Pons (tissue), 1 donor: ENCODE results near the gene GGT5.

Experiments
- DNase-seq: peaks from one replicate; pipeline ENCODE4 v3.0.0-alpha.2; 2016; ENCODE audit warnings: low spot score

Gene GGT5

GRCh38 chr22:24181996-24182899 is 62.6 kb downstream of the GGT5 start:
- DNase-seq = no peak

- no peak for DNase-seq
These were observed 63.5 kb downstream of the GGT5 start, which contains the start of gene SUSD2 for GRCh38 chr22:24181088-24181995. Gene SUSD2 (plus strand): TSS chr22:24181487. CDS start chr22:24181520, 33 bp downstream.

- DNase-seq = no peak
These were observed 64.4 kb downstream of the GGT5 start for GRCh38 chr22:24180316-24181087.

GRCh38 chr22:24179478-24180210 is 65.2 kb downstream of the GGT5 start:
- DNase-seq = no peak

- DNase-seq = no peak
These were observed 66.1 kb downstream of the GGT5 start for GRCh38 chr22:24178502-24179440.

- no peak for DNase-seq
These were observed 66.9 kb downstream of the GGT5 start for GRCh38 chr22:24178021-24178431.

GRCh38 chr22:24177456-24177855 is 67.4 kb downstream of the GGT5 start:
- no peak for DNase-seq

GRCh38 chr22:24177045-24177444 is 67.8 kb downstream of the GGT5 start:
- no peak for DNase-seq

- DNase-seq = no peak
These were observed 68.3 kb downstream of the GGT5 start for GRCh38 chr22:24176630-24177029.

GRCh38 chr22:24176040-24176439 is 68.8 kb downstream of the GGT5 start:
- no peak for DNase-seq

- DNase-seq = peak; percentile 64
These were observed 69.6 kb downstream of the GGT5 start for GRCh38 chr22:24175160-24175808.

GRCh38 chr22:24171822-24172221 is 73.1 kb downstream of the GGT5 start:
- DNase-seq = no peak

- DNase-seq = no peak
These were observed 74.2 kb downstream of the GGT5 start for GRCh38 chr22:24170632-24171031.

GRCh38 chr22:24170188-24170587 is 74.7 kb downstream of the GGT5 start:
- DNase-seq = no peak
